AG04449 (cell line): ENCODE data around the gene TBC1D10B.
"Not testable (repeated sequence)": the region's sequence is repeated elsewhere in the genome, so short reads cannot be mapped to it uniquely, and the experiment has no call there.

Experiments used
- CTCF ChIA-PET: fragments of 350-600 bp; formaldehyde crosslinking; extraction: SDS; loops from one replicate; lab custom pipeline; 2021; ENCODE audit warnings: antibody characterized with exemption; lab: Yijun Ruan, JAX
- POLR2A ChIA-PET: fragments of 400-600, 350-600 bp; formaldehyde crosslinking; extraction: SDS; loops from one replicate; lab custom pipeline; 2020; ENCODE audit warnings: antibody characterized with exemption, inconsistent platforms; lab: Yijun Ruan, JAX
- DNase-seq: peaks from one replicate; pipeline ENCODE4 v3.0.0-alpha.2; 2010; ENCODE audit warnings: low read depth, low spot score
- H3K4me3 ChIP-seq: 2 replicates; pipeline ENCODE4 v1.5.1; 2011; ENCODE audit warnings: low read depth, mild to moderate bottlenecking, control low read depth, low read length

TBC1D10B gene

GRCh38 chr16:30318647-30319046 is 51.6 kb downstream of the TBC1D10B start:
- DNase-seq, POLR2A ChIA-PET, H3K4me3 ChIP-seq, CTCF ChIA-PET: not testable (repeated sequence)

DNA sequence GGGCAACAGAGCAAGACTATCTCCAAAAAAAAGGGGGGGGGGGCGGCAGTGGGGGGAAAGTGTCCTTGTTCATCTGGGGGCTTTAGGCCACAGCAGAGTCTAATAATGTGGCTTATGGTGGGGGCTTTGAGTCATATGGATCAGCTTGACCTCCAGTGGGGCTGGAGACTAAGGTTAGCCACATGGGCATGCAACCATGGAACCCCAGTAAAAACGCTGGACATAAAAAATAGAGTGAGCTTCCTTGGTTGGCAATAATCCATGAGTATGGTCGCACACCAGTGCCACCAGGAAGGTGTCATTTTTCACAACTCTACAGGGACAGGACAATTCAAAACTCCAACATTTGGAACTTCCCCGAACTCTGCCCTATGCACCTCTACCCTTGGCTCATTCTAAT is 59.4 kb downstream of the TBC1D10B start:
- CTCF ChIA-PET, DNase-seq, H3K4me3 ChIP-seq, POLR2A ChIA-PET: not testable (repeated sequence)

- POLR2A ChIA-PET, CTCF ChIA-PET, H3K4me3 ChIP-seq, DNase-seq: not testable (repeated sequence)
Observed at GRCh38 chr16:30309255-30309654, 61.0 kb downstream of the TBC1D10B start.
